Measurements from ENCODE around the gene ZW10.
A peak's percentile ranks its signal among the peaks of the same experiment; 100 is the strongest.
"Not testable (repeated sequence)": the region's sequence is repeated elsewhere in the genome, so short reads cannot be mapped to it uniquely, and the experiment has no call there.

Gene ZW10

DNA sequence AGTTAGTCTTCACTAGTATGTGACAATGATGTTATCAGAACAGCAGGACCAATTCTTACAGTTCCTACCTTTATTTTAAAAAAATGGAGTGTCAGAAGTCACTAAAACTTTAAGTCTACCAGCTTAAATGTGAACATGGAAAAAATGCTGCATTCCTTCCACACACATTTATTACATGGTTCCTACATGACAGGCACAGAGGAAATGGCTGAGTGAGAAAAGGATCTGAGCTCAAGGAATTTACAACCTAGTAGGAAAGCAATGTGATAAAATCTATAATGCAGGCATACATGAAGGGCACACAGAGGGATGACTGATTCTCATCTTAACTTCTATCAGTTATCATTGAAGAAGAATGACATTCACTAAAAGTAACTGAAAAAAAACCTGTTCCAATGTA, 29.1 kb upstream of the ZW10 start:
- Histone ChIP-seq H3K4me1 (ENCODE audit: low read depth, poor library complexity, severe bottlenecking) (no peaks in the 10 kb centered on the region), H3K27ac (no peak overlapping the region), H3K9ac (no peak overlapping the region), H4K20me1 (ENCODE audit: insufficient read depth) (no peaks in the 10 kb centered on the region), H3K4me3 (IDR thresholded peaks at IDR 0.05; ENCODE audit: insufficient read depth, low read depth, low read length) (no peak overlapping the region), H3K27me3 (ENCODE audit: insufficient read depth, low read depth) (no peaks in the 10 kb centered on the region), H3K79me2 (ENCODE audit: insufficient read depth, low read depth) (no peaks in the 10 kb centered on the region), H3K4me2 (no peak overlapping the region), H2AFZ (ENCODE audit: low read depth) (no peak overlapping the region), H3K36me3 (ENCODE audit: insufficient read depth) (no peaks in the 10 kb centered on the region)
- TF ChIP-seq CTCF (conservative IDR thresholded peaks at IDR 0.05; ENCODE audit: low read depth, low read length) = no peak

- H3K27ac ChIP-seq = no peak overlapping the region
- no peaks in the 10 kb centered on the region for H3K79me2 ChIP-seq (ENCODE audit: insufficient read depth, low read depth)
These were observed 23.3 kb upstream of the ZW10 start for GRCh38 chr11:113796663-113797259.

DNA sequence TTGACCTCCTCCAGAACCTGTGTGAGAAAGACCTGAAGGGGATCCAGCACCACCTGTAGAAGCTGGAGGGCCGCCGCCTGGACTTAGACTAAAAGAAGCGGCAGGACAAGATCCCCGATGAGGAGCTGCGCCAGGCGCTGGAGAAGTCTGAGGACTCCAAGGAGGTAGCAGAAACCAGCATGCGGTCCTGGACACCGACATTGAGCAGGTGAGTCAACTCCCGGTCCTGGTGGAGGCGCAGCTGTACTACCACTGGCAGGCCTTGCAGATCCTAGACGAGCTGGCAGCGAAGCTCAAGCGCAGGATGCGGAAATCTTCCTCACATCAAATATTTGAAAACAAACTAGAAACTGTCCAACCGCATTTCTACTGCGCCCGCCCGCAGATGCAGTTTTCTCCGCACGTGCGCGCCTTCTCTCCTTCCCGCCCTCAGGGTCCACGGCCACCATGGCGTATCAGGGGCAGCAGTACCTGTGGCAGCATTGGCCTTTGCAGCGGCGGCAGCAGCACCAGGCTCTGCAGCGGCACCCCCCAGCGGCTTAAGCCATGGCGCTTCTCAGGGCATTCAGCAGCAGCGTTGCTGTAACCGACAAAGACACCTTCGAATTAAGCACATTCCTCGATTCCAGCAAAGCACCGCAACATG, 16.3 kb upstream of the ZW10 start:
- Histone ChIP-seq H3K36me3 (ENCODE audit: insufficient read depth) (no peaks in the 10 kb centered on the region), H3K27me3 (ENCODE audit: insufficient read depth, low read depth) (no peaks in the 10 kb centered on the region), H3K4me3 (IDR thresholded peaks at IDR 0.05; ENCODE audit: insufficient read depth, low read depth, low read length) (no peak overlapping the region), H3K27ac (no peak overlapping the region), H3K9ac (no peak overlapping the region), H2AFZ (ENCODE audit: low read depth) (no peak overlapping the region), H4K20me1 (ENCODE audit: insufficient read depth) (no peaks in the 10 kb centered on the region), H3K4me1 (ENCODE audit: low read depth, poor library complexity, severe bottlenecking) (no peaks in the 10 kb centered on the region), H3K79me2 (ENCODE audit: insufficient read depth, low read depth) (no peaks in the 10 kb centered on the region), H3K4me2 (no peak overlapping the region)
- TF ChIP-seq CTCF (conservative IDR thresholded peaks at IDR 0.05; ENCODE audit: low read depth, low read length) = no peak

More at GRCh38 chr11:113796663-113797259, 23.3 kb upstream of the ZW10 start:
- Histone ChIP-seq H2AFZ (ENCODE audit: low read depth) (no peak overlapping the region), H3K27me3 (ENCODE audit: insufficient read depth, low read depth) (no peaks in the 10 kb centered on the region), H3K4me1 (ENCODE audit: low read depth, poor library complexity, severe bottlenecking) (no peaks in the 10 kb centered on the region), H3K36me3 (ENCODE audit: insufficient read depth) (no peaks in the 10 kb centered on the region), H4K20me1 (ENCODE audit: insufficient read depth) (no peaks in the 10 kb centered on the region), H3K4me2 (no peak overlapping the region), H3K9ac (no peak overlapping the region), H3K4me3 (IDR thresholded peaks at IDR 0.05; ENCODE audit: insufficient read depth, low read depth, low read length) (no peak overlapping the region)
- TF ChIP-seq CTCF (conservative IDR thresholded peaks at IDR 0.05; ENCODE audit: low read depth, low read length) = peak; percentile 58

- not testable (repeated sequence) for H3K9ac ChIP-seq; H2AFZ ChIP-seq (ENCODE audit: low read depth); H3K27me3 ChIP-seq (ENCODE audit: insufficient read depth, low read depth)
These were observed 15.5 kb upstream of the ZW10 start for GRCh38 chr11:113789016-113789415.

GRCh38 chr11:113782134-113782533, 8.6 kb upstream of the ZW10 start:
- no peaks in the 10 kb centered on the region for H4K20me1 ChIP-seq (ENCODE audit: insufficient read depth)
- H3K27me3 ChIP-seq (ENCODE audit: insufficient read depth, low read depth) = no peaks in the 10 kb centered on the region
- TF ChIP-seq CTCF (conservative IDR thresholded peaks at IDR 0.05; ENCODE audit: low read depth, low read length) = no peak
- H3K79me2 ChIP-seq (ENCODE audit: insufficient read depth, low read depth) = no peaks in the 10 kb centered on the region
- no peaks in the 10 kb centered on the region for H3K36me3 ChIP-seq (ENCODE audit: insufficient read depth)
- no peak overlapping the region for H3K4me3 ChIP-seq (IDR thresholded peaks at IDR 0.05; ENCODE audit: insufficient read depth, low read depth, low read length)
- H3K4me2 ChIP-seq = no peak overlapping the region
- no peaks in the 10 kb centered on the region for H3K4me1 ChIP-seq (ENCODE audit: low read depth, poor library complexity, severe bottlenecking)
- H2AFZ ChIP-seq (ENCODE audit: low read depth) = no peak overlapping the region
- H3K27ac ChIP-seq = no peak overlapping the region
- H3K9ac ChIP-seq = no peak overlapping the region

More at GRCh38 chr11:113789016-113789415, 15.5 kb upstream of the ZW10 start:
- H3K36me3 ChIP-seq (ENCODE audit: insufficient read depth); H4K20me1 ChIP-seq (ENCODE audit: insufficient read depth); H3K79me2 ChIP-seq (ENCODE audit: insufficient read depth, low read depth); H3K27ac ChIP-seq; H3K4me2 ChIP-seq; H3K4me1 ChIP-seq (ENCODE audit: low read depth, poor library complexity, severe bottlenecking); H3K4me3 ChIP-seq (IDR thresholded peaks at IDR 0.05; ENCODE audit: insufficient read depth, low read depth, low read length): not testable (repeated sequence)
